HEK293 (cell line): ENCODE results near the gene SOX18.

Source experiments
- CTCF ChIA-PET: fragments of 350-600 bp; formaldehyde crosslinking; extraction: SDS; loops from one replicate; lab custom pipeline; 2021; ENCODE audit warnings: antibody characterized with exemption; lab: Yijun Ruan, JAX
- POLR2A ChIA-PET: fragments of 300-600 bp; formaldehyde crosslinking; extraction: SDS; loops from one replicate; lab custom pipeline; 2020; ENCODE audit warnings: antibody characterized with exemption, inconsistent platforms; lab: Yijun Ruan, JAX
- H3K27ac ChIP-seq: fragments of 200-500 bp; sonication (Bioruptor generic); 2 replicates; pipeline ENCODE4 v1.5.1; 2014; ENCODE audit warnings: low read depth, low read length, control low read depth, inconsistent platforms; ENCODE audit errors: extremely low read depth
- H3K36me3 ChIP-seq, 2 experiments: fragments of 200-500 bp in 1 of 2; sonication (Bioruptor generic) in 1 of 2; 1 replicate in 1 of 2; 2 replicates in 1 of 2; pipeline ENCODE4 v1.5.1; 2014 to 2017; ENCODE audit warnings: inconsistent platforms in 2 of 2, low read length in 2 of 2; ENCODE audit not compliant: control insufficient read depth in 2 of 2, insufficient read depth in 1 of 2
- H3K4me1 ChIP-seq: fragments of 200-500 bp; sonication (Bioruptor generic); 2 replicates; pipeline ENCODE4 v1.5.1; 2014; ENCODE audit warnings: mild to moderate bottlenecking, low read length, inconsistent platforms; ENCODE audit not compliant: control insufficient read depth, insufficient read depth
- H3K4me3 ChIP-seq: 2 replicates; pipeline ENCODE4 v1.5.1; 2011; ENCODE audit warnings: low read depth, mild to moderate bottlenecking, control low read depth, low read length, moderate library complexity
- H3K9me3 ChIP-seq: fragments of 200-500 bp; sonication (Bioruptor generic); 2 replicates; pipeline ENCODE4 v1.5.1; 2014; ENCODE audit warnings: low read depth, low read length, inconsistent platforms; ENCODE audit not compliant: control insufficient read depth, insufficient read depth
- EGR2 ChIP-seq: fragments of 450-650 bp; formaldehyde crosslinking; IDR thresholded peaks from 2 replicates; pipeline ENCODE4 v1.5.1; 2016; ENCODE audit warnings: low read depth, missing biosample characterization, missing genetic modification characterization
- GLIS1 ChIP-seq: fragments of 450-650 bp; formaldehyde crosslinking; IDR thresholded peaks from 2 replicates; pipeline ENCODE4 v1.5.1; 2016; ENCODE audit warnings: missing biosample characterization, missing genetic modification characterization
- HOXC10 ChIP-seq: sonication (generic); formaldehyde crosslinking; IDR thresholded peaks from 2 replicates; pipeline ENCODE4 v1.8.1; 2023; ENCODE audit warnings: mild to moderate bottlenecking, missing genetic modification reagents
- KLF1 ChIP-seq: fragments of 450-650 bp; formaldehyde crosslinking; IDR thresholded peaks from 2 replicates; pipeline ENCODE4 v1.5.1; 2016; ENCODE audit warnings: missing biosample characterization, missing genetic modification characterization
- KLF16 ChIP-seq: fragments of 450-650 bp; formaldehyde crosslinking; IDR thresholded peaks from 2 replicates; pipeline ENCODE4 v1.5.1; 2017; ENCODE audit warnings: missing biosample characterization, missing genetic modification characterization
- RBAK ChIP-seq: fragments of 450-650 bp; formaldehyde crosslinking; IDR thresholded peaks from 2 replicates; pipeline ENCODE4 v1.5.1; 2016; ENCODE audit warnings: missing biosample characterization, missing genetic modification characterization
- TRIM28 ChIP-seq: IDR thresholded peaks from 2 replicates; pipeline ENCODE4 v1.6.1; 2011; ENCODE audit warnings: low read length, control low read depth, borderline replicate concordance
- ZBTB10 ChIP-seq: fragments of 450-650 bp; formaldehyde crosslinking; IDR thresholded peaks from 2 replicates; pipeline ENCODE4 v1.5.1; 2016; ENCODE audit warnings: missing biosample characterization, missing genetic modification characterization
- ZBTB11 ChIP-seq: fragments of 450-650 bp; formaldehyde crosslinking; conservative IDR thresholded peaks from 2 replicates; pipeline ENCODE4 v1.5.1; 2016; ENCODE audit warnings: low read depth, missing biosample characterization, missing genetic modification characterization
- ZBTB26 ChIP-seq: fragments of 450-650 bp; formaldehyde crosslinking; optimal IDR thresholded peaks from 2 replicates; pipeline ENCODE3; 2016; ENCODE audit warnings: missing biosample characterization, mild to moderate bottlenecking, missing genetic modification characterization
- ZBTB48 ChIP-seq: fragments of 450-650 bp; formaldehyde crosslinking; IDR thresholded peaks from 2 replicates; pipeline ENCODE4 v1.5.1; 2016; ENCODE audit warnings: missing biosample characterization, missing genetic modification characterization
- ZBTB8A ChIP-seq: fragments of 450-650 bp; formaldehyde crosslinking; IDR thresholded peaks from 2 replicates; pipeline ENCODE4 v1.5.1; 2016; ENCODE audit warnings: missing biosample characterization, missing genetic modification characterization
- ZFP3 ChIP-seq: fragments of 450-650 bp; formaldehyde crosslinking; IDR thresholded peaks from 2 replicates; pipeline ENCODE4 v1.5.1; 2016; ENCODE audit warnings: low read depth, missing biosample characterization, missing genetic modification characterization
- ZIC2 ChIP-seq: fragments of 450-650 bp; formaldehyde crosslinking; IDR thresholded peaks from 2 replicates; pipeline ENCODE4 v1.5.1; 2016; ENCODE audit warnings: missing biosample characterization, missing genetic modification characterization
- ZNF146 ChIP-seq: fragments of 450-650 bp; formaldehyde crosslinking; IDR thresholded peaks from 2 replicates; pipeline ENCODE4 v1.5.1; 2016; ENCODE audit warnings: missing biosample characterization, missing genetic modification characterization
- ZNF214 ChIP-seq: fragments of 450-650 bp; formaldehyde crosslinking; IDR thresholded peaks from 2 replicates; pipeline ENCODE4 v1.5.1; 2017; ENCODE audit warnings: missing biosample characterization, mild to moderate bottlenecking, missing genetic modification characterization, borderline replicate concordance
- ZNF266 ChIP-seq: fragments of 450-650 bp; formaldehyde crosslinking; IDR thresholded peaks from 2 replicates; pipeline ENCODE4 v1.5.1; 2016; ENCODE audit warnings: missing biosample characterization, missing genetic modification characterization, low read depth
- ZNF335 ChIP-seq: fragments of 450-650 bp; formaldehyde crosslinking; conservative IDR thresholded peaks from 2 replicates; pipeline ENCODE4 v1.5.1; 2016; ENCODE audit warnings: missing biosample characterization, missing genetic modification characterization
- ZNF354C ChIP-seq: fragments of 450-650 bp; formaldehyde crosslinking; IDR thresholded peaks from 2 replicates; pipeline ENCODE4 v1.5.1; 2016; ENCODE audit warnings: missing biosample characterization, missing genetic modification characterization, low read depth, borderline replicate concordance
- ZNF473 ChIP-seq: fragments of 450-650 bp; formaldehyde crosslinking; IDR thresholded peaks from 2 replicates; pipeline ENCODE4 v1.5.1; 2017; ENCODE audit warnings: missing biosample characterization, missing genetic modification characterization
- ZNF626 ChIP-seq: fragments of 450-650 bp; sonication (Bioruptor Pico); formaldehyde crosslinking; IDR thresholded peaks from 2 replicates; pipeline ENCODE4 v1.5.1; 2018; ENCODE audit warnings: missing biosample characterization, missing genetic modification characterization, inconsistent platforms
- ZNF692 ChIP-seq: fragments of 450-650 bp; formaldehyde crosslinking; IDR thresholded peaks from 2 replicates; pipeline ENCODE4 v1.5.1; 2016; ENCODE audit warnings: missing biosample characterization, missing genetic modification characterization
- ZSCAN4 ChIP-seq: fragments of 450-650 bp; formaldehyde crosslinking; IDR thresholded peaks from 2 replicates; pipeline ENCODE4 v1.5.1; 2017; ENCODE audit warnings: missing biosample characterization, missing genetic modification characterization
- ZSCAN5A ChIP-seq: fragments of 450-650 bp; formaldehyde crosslinking; IDR thresholded peaks from 2 replicates; pipeline ENCODE4 v1.5.1; 2016; ENCODE audit warnings: missing biosample characterization, missing genetic modification characterization

Gene SOX18

GRCh38 chr20:64079273-64080012 is 30.0 kb upstream of the SOX18 start, which contains the start of gene RGS19:
Gene RGS19, minus strand, starts transcription at chr20:64079518. Its CDS starts 2,632 bp downstream, at chr20:64076886.
- H3K27ac ChIP-seq: peak within 1 kb of the TSS; percentile 68; the same call in 1 of the 2 replicates
- TF ChIP-seq ZFP3 (tag by site-specific recombination): no peak
- TF ChIP-seq ZSCAN5A: 0 out of 2 replicates have a peak, but pooled peaks have one; percentile 47
- peak; percentile 37; the same call in 1 of the 2 replicates for TF ChIP-seq ZBTB11
- no peak for TF ChIP-seq ZNF473 (tag by site-specific recombination)
- peak; percentile 34 for TF ChIP-seq ZNF335 (tag by site-specific recombination)
- peak; percentile 71 for TF ChIP-seq ZBTB26 (tag by site-specific recombination)
- TF ChIP-seq ZNF354C: no peak
- peak; percentile 92 for TF ChIP-seq KLF1
- peak; percentile 70; the same call in 1 of the 2 replicates for TF ChIP-seq KLF16
- peak; percentile 95 for TF ChIP-seq ZNF692 (tag by site-specific recombination)
- TF ChIP-seq RBAK (tag by site-specific recombination): no peak
- TF ChIP-seq ZNF214 (tag by site-specific recombination): no peak
- no peak for TF ChIP-seq ZNF266 (tag by site-specific recombination)
- TF ChIP-seq GLIS1 (tag by site-specific recombination): peak; percentile 40
- TF ChIP-seq ZIC2 (tag by site-specific recombination): peak; percentile 90
- no peak for TF ChIP-seq TRIM28
- TF ChIP-seq ZBTB48 (tag by site-specific recombination): 0 out of 2 replicates have a peak, but pooled peaks have one; percentile 19
- no peak for TF ChIP-seq ZNF626 (tag by site-specific recombination)
- TF ChIP-seq EGR2: peak; percentile 43; the same call in 1 of the 2 replicates
- 0 out of 2 replicates have a peak, but pooled peaks have one; percentile 3 for TF ChIP-seq ZNF146 (tag by site-specific recombination)
- TF ChIP-seq ZBTB10: peak; percentile 90
- no peak for TF ChIP-seq HOXC10
- peak; percentile 49; the same call in 1 of the 2 replicates for TF ChIP-seq ZBTB8A (tag by site-specific recombination)
- TF ChIP-seq ZSCAN4: no peak

More at GRCh38 chr20:64079273-64080012, 30.0 kb upstream of the SOX18 start, which contains the start of gene RGS19:
- Histone ChIP-seq H3K4me1 (peaks cover 10% of the 10 kb centered on the region), H3K4me3 (peak within 1 kb of the TSS; percentile 51), H3K9me3 (no peaks in the 10 kb centered on the region), H3K36me3 (peaks cover 0 to 3% of the 10 kb centered on the region in 2 experiments; a peak in 1 of 3 replicates)
- POLR2A ChIA-PET: interaction anchor here (0.6 to 1.8 kb wide), 2 partner anchors 17 to 20 kb away, joined by 3 to 6 read pairs; partner anchors contain the start of gene TCEA2
- CTCF ChIA-PET: interaction anchor here (0.6 to 1.2 kb wide), 7 partner anchors 10 to 197 kb away, joined by 3 read pairs; no protein-coding TSS in a partner anchor
